Activated naive CD4-positive, alpha-beta T cell treated with anti-CD3 and anti-CD28 coated beads, Interleukin-2, amount 50 U/mL, for 24 hours (primary cell): ENCODE data around the gene FAM241A.
A peak's percentile ranks its signal among the peaks of the same experiment; 100 is the strongest.

Source experiments
- H3K27ac Mint-ChIP-seq: one replicate; pipeline ENCODE4 v1.8.0; 2021; ENCODE audit warnings: mild to moderate bottlenecking, mixed read lengths
- H3K27me3 Mint-ChIP-seq: one replicate; pipeline ENCODE4 v1.8.0; 2021; ENCODE audit warnings: mixed read lengths
- H3K36me3 Mint-ChIP-seq: one replicate; pipeline ENCODE4 v1.8.0; 2021; ENCODE audit warnings: mixed read lengths
- H3K4me1 Mint-ChIP-seq: one replicate; pipeline ENCODE4 v1.8.0; 2021; ENCODE audit warnings: mixed read lengths
- H3K4me3 Mint-ChIP-seq: one replicate; pipeline ENCODE4 v1.8.0; 2021; ENCODE audit warnings: mild to moderate bottlenecking, mixed read lengths
- H3K9me3 Mint-ChIP-seq: one replicate; pipeline ENCODE4 v1.8.0; 2021; ENCODE audit warnings: mixed read lengths

Gene FAM241A

DNA sequence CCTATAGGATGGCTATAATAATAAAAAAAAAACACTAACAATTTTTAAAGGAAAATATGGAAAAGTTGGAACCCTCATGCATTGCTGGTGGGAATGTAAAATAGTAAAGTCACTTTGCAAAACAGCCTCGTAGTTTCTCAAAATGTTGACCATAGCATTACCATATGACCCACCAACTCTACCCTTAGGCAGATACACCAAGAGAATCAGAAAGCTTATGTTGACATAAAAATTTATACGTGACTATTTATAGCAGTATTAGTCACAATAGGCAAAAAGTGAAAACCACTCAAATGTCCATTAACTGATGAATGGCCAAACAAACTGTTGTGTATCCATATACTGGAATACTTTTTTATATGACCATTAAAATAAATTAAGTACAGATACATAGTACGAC is 19.8 kb upstream of the FAM241A start:
- Mint-ChIP-seq H3K27me3 (peaks cover 1% of the 10 kb centered on the region), H3K9me3 (no peaks in the 10 kb centered on the region), H3K27ac (no peak overlapping the region), H3K4me1 (peaks cover 2% of the 10 kb centered on the region), H3K4me3 (no peak overlapping the region), H3K36me3 (peaks cover under 1% of the 10 kb centered on the region)

DNA sequence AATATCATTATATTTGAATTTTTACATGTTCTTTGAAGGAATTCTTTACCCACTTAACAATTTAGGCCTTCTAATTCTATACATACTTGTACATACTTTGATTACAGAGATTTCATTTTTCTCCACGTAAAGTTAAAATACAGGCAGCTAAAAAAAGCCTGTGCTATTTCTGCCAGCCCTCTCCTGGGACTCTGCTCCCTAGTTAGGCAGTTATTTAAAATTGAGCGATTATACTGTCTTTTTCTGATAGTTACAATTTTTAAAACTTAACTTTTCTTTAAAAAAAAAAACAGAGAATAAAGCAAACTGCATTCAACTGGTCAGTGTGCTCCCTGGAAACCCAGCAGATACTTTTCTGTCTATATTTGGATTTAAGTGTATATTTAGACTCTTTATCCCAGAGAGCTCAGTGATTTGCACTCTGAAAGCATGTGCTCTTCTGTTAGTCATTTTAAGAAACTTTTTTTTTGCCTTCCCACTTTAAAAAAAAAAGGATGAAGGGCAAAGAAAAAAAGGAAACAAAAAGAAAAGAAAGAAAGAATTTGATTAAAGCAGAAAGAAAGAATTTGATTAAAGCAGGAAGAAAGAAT is 18.1 kb upstream of the FAM241A start:
- H3K4me3 Mint-ChIP-seq = no peak overlapping the region
- no peaks in the 10 kb centered on the region for H3K9me3 Mint-ChIP-seq
- H3K27me3 Mint-ChIP-seq = peaks cover 1% of the 10 kb centered on the region
- H3K36me3 Mint-ChIP-seq = no peaks in the 10 kb centered on the region
- H3K27ac Mint-ChIP-seq = no peak overlapping the region
- no peaks in the 10 kb centered on the region for H3K4me1 Mint-ChIP-seq

DNA sequence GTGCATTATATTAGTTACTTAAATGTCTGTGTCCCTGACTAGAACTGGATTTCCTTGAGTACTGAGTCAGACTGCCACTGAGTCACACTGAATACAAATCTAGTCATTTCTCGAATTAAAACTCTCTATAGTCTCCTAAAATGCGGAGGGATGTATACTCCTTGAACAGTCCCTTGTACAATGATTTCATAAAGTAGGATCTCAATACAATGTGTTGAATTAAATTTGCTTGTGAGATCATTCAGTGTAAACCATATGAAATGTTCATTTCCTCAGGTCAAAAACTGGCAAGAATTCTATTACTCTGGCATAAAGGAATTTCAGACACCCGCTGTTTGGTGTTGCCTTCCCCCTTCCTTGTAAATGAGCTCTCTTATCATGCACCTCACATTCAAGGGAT is 17.5 kb upstream of the FAM241A start:
- H3K27me3 Mint-ChIP-seq = peaks cover 1% of the 10 kb centered on the region
- H3K4me3 Mint-ChIP-seq = no peak overlapping the region
- no peaks in the 10 kb centered on the region for H3K4me1 Mint-ChIP-seq
- H3K27ac Mint-ChIP-seq = no peak overlapping the region
- H3K36me3 Mint-ChIP-seq = no peaks in the 10 kb centered on the region
- H3K9me3 Mint-ChIP-seq = no peaks in the 10 kb centered on the region

DNA sequence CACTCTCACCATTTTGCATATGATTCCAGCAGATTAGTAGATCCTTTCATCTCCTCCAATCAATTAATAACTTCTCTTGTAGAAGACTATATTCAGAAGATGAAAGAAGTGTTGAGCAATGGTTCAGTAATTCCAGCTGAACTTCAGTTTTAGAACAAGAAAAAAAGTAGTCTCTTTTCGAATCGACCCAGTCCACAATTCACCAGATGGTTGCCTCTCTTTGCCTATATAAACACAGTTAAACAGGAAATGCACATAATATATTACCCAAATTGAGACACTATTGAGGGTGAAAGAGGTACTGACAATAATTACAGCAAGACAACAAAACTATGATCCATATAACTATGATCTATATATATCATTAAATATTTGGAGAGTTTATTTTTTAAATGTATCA is 16.8 kb upstream of the FAM241A start:
- Mint-ChIP-seq H3K27me3 (peaks cover 1% of the 10 kb centered on the region), H3K27ac (no peak overlapping the region), H3K36me3 (no peaks in the 10 kb centered on the region), H3K4me1 (no peaks in the 10 kb centered on the region), H3K9me3 (no peaks in the 10 kb centered on the region), H3K4me3 (no peak overlapping the region)

DNA sequence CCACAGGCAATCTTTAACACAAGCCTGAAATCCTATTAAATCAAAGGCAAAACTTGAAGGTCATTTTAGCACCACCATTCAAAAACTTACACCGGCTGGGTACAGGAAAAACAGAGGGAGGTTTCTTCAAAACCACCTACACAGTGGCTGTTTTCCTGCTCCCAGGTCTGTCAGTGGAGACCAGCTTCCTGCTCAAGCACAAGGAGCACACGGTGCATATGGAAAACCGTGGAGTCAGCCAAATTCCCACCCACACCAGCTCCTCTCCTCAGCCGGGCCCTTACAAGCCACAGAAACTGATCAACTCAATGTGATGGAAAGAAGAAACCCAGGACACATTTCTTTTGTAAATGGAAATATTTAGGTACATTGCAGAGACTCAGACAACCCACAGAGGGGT is 14.3 kb upstream of the FAM241A start:
- Mint-ChIP-seq H3K9me3 (no peaks in the 10 kb centered on the region), H3K4me1 (no peaks in the 10 kb centered on the region), H3K27ac (no peak overlapping the region), H3K36me3 (no peaks in the 10 kb centered on the region), H3K27me3 (peaks cover 1% of the 10 kb centered on the region), H3K4me3 (no peak overlapping the region)

DNA sequence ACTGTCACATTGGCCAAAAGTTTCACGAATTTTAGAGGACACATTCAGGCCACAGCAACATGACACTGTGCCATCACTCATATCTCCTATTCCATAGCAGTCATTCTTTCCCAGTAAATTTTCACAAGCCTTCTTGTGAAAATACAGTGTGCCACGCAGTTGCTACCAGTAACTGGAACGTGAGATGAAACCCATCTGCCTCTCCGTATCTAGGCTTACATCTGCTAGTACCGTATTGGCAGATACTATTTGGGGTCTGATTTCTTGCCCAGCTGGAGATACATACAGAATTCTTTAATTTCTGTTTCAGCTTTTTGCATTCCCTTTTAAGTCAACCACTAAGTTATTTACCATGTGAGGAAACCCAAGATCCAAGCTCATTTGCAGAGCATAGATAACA is 8.7 kb upstream of the FAM241A start:
- no peaks in the 10 kb centered on the region for H3K4me1 Mint-ChIP-seq
- H3K9me3 Mint-ChIP-seq = no peaks in the 10 kb centered on the region
- no peaks in the 10 kb centered on the region for H3K27me3 Mint-ChIP-seq
- H3K36me3 Mint-ChIP-seq = no peaks in the 10 kb centered on the region
- no peak overlapping the region for H3K27ac Mint-ChIP-seq
- H3K4me3 Mint-ChIP-seq = no peak overlapping the region

DNA sequence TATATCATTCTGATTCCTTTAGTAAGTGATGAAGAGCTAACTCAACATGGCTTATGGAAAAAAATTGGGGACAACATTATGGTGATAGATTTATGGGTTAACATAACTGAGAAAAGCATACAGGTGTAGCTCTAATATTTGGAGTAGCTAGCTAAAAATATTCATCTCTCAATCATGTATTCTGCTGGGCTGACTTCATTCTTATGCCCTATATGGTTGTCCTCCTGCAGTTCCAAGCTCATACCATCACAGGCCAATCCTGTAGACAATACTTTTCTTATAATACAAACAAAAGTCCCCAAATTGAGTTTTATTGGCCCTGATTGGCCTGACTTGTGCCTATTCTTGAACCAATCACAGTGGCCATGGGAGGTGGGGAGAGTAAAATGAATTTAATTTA is 6.7 kb upstream of the FAM241A start:
- Mint-ChIP-seq H3K9me3 (no peaks in the 10 kb centered on the region), H3K4me3 (no peak overlapping the region), H3K36me3 (no peaks in the 10 kb centered on the region), H3K27ac (no peak overlapping the region), H3K27me3 (no peaks in the 10 kb centered on the region), H3K4me1 (no peaks in the 10 kb centered on the region)

DNA sequence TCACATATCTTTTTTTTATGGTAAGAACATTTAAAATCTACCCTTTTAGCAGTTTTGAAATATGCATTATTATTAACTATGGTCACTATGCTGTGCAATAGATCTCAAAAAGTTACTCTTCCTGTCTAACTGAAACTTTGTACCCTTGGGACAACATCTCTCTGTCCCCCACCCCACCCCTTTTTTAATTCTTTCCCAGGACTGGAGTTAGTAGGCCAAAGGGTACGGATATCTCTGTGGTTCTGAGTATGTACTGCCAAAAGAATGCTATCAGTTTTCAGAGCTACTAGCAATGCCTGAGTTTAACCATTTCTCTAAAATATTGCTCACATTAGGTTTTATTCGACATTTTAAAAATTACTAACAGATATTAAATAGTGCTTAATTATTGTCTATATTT is 4.7 kb upstream of the FAM241A start:
- H3K4me1 Mint-ChIP-seq = peaks cover 5% of the 10 kb centered on the region
- no peak overlapping the region for H3K27ac Mint-ChIP-seq
- no peaks in the 10 kb centered on the region for H3K27me3 Mint-ChIP-seq
- no peak overlapping the region for H3K4me3 Mint-ChIP-seq
- no peaks in the 10 kb centered on the region for H3K9me3 Mint-ChIP-seq
- H3K36me3 Mint-ChIP-seq = no peaks in the 10 kb centered on the region

DNA sequence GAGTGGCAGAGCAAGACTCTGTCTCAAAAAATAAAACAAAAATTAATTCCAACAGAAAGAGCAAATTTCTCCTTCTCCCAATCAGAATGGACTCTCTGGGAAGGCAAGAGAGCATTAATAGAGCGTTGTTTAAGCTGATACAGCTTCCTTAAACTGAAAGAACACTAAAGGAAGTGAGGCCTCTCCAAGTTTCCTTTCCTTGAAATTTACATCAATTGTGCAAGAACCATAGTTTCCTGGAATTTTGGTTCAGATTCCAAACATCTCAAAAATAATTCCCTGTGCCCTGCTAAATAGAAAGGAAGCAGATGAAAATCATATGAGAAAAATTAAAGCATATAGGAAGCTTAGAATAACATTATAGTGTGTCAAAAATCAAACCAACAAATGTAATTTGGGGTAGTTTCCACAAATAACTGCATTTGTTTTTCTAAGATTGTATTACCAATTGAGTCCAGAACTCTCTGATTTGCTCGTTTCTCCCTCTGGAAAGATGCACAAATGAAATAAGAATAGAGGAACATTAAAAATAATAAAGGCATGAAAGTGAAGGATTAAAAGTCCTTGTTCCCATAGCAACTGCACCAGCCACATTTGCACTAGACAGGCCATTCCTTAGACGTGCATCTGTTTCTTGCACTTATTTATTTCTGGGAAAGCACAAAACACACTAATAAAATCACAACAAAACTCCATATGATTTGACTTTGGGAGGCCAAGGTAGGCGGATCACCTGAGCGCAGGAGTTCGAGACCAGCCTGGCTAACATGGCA is 3.7 kb upstream of the FAM241A start:
- H3K36me3 Mint-ChIP-seq = peaks cover 2% of the 10 kb centered on the region
- no peaks in the 10 kb centered on the region for H3K9me3 Mint-ChIP-seq
- peaks cover 12% of the 10 kb centered on the region for H3K4me1 Mint-ChIP-seq
- H3K27me3 Mint-ChIP-seq = no peaks in the 10 kb centered on the region
- no peak overlapping the region for H3K27ac Mint-ChIP-seq
- no peak overlapping the region for H3K4me3 Mint-ChIP-seq

DNA sequence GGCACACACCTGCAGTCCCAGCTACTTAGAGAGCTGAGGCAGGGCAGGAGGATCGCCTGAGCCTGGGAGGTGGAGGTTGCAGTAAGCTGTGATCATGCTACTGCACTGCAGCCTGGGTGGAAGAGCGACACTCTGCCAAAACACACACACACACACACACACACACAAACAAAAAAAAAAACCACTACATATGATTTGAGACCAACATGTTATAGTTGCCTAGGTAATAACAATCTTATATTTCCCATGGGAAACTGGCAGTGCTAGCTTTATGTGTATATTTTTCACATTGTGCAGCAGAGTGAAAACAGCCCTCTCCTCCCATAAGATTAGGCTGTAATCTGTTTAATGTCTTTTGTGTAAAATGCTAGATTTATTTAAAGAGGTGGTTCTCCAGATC is 3.1 kb upstream of the FAM241A start:
- Mint-ChIP-seq H3K4me3 (no peak overlapping the region), H3K27me3 (no peaks in the 10 kb centered on the region), H3K4me1 (peaks cover 18% of the 10 kb centered on the region), H3K36me3 (peaks cover 6% of the 10 kb centered on the region), H3K9me3 (no peaks in the 10 kb centered on the region), H3K27ac (no peak overlapping the region)

DNA sequence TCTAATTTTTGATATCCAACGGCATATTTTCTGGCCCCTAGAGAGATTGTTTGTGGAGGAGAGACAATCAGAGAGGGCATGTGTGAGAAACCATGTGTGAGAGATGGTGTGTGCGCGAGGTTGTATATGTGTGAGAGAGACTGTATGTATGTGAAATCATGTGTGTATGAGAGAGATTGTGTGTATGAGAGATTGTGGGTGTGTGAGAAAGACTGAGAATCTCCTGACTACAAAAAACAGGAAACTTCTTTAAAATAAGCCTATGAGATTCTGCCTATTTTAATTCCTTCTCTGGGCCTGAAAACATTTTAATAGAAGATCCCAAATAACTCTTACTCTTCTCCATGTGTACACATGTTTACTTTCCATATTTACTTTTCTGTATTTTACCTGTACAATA is 1.5 kb upstream of the FAM241A start:
- Mint-ChIP-seq H3K9me3 (no peaks in the 10 kb centered on the region), H3K36me3 (peaks cover 7% of the 10 kb centered on the region), H3K27me3 (no peaks in the 10 kb centered on the region), H3K4me1 (peaks cover 34% of the 10 kb centered on the region), H3K4me3 (no peak overlapping the region), H3K27ac (no peak overlapping the region)

DNA sequence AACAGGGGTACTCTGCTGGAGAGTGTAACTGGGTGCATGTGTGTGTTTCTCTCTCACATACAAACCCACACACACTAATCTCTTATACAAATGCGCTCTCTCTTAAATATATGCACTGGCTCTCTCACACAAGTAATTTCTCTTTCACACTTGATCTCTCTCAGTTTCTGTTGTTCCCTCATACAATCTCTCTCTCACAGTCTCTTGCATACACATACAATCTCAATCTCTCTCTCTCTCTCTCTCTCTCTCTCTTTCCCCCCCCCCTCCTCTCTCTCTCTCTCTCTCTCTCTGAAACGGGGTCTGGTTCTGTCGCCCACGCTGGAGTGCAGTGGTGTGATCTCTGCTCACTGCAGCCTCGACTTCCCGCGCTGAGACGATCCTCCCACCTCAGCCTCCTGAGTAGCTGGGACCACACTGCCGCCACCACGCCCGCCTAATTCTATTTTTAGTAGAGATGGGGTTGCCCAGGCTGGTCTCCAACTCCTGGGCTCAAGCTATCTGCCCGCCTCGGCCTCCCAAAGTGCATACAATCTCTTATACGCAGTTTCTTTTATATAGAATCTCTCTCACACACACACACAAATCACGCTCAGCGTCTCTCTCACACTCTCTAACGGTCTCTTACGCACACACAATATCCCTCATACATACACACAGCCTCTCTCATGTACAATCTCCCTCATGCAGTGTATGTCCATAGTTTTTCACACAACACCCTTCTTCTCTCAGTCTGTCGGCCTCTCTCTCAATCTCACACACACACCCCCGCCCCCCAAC is 518 bp upstream of the FAM241A start:
- H3K4me3 Mint-ChIP-seq = peak overlapping the region; percentile 73
- H3K27me3 Mint-ChIP-seq = no peaks in the 10 kb centered on the region
- peak overlapping the region; percentile 64 for H3K27ac Mint-ChIP-seq
- H3K4me1 Mint-ChIP-seq = peaks cover 36% of the 10 kb centered on the region
- H3K9me3 Mint-ChIP-seq = no peaks in the 10 kb centered on the region
- H3K36me3 Mint-ChIP-seq = peaks cover 7% of the 10 kb centered on the region

DNA sequence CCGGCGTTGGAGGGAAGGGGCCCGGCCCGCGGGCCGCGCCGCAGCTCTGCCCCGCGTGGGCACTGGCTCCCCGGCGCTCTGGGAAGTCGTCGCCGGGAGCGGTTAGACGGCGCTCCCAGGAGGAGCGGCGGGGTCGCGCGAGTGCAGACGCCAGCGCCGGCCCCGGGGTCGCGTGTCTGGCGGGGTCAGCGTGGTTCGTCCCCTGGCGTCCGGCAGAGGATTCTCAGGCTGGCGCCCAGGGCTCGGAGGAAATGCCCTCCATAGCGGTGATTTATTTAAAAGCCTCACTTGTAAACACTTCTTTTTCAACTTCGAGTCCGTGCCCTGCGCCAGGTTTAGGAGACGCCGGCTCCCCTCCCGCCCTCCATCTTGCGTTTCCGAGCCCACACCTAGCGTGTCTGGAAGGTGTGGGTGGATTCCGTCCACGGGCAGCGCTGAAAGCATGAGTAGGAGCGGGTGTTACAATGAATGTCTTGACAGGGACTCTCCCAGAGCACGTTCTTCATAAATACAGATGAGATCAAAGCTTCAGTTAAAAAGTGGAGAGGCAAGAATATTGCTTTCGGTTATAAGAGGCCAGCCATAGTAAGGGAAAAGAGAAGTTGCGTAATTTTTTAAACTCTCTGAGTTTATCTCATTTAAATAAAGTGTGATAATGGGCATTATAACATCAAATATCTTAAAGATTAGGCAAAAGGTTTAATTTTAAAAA is 692 bp downstream of the FAM241A start:
- Mint-ChIP-seq H3K36me3 (peaks cover 7% of the 10 kb centered on the region), H3K4me1 (peaks cover 37% of the 10 kb centered on the region), H3K27ac (peak overlapping the region; percentile 98), H3K9me3 (no peaks in the 10 kb centered on the region), H3K4me3 (peak overlapping the region; percentile 94), H3K27me3 (no peaks in the 10 kb centered on the region)

DNA sequence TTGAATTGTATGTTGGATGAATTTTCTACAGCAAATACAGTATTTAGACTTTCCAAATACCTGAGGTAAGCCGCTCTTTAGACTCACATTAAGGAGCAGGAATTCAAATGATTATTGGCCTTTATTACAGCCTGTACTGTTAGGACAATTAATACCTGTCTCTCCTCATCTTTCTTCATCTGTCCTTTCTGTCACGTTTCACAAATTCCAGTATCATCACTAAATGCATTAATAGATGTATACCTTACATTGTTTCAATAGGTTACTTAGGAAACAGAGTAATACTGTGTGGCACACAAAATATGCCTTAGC is 1.2 kb downstream of the FAM241A start:
- Mint-ChIP-seq H3K27me3 (no peaks in the 10 kb centered on the region), H3K4me1 (peaks cover 42% of the 10 kb centered on the region), H3K27ac (peak overlapping the region; percentile 98), H3K4me3 (peak overlapping the region; percentile 94), H3K9me3 (no peaks in the 10 kb centered on the region), H3K36me3 (peaks cover 10% of the 10 kb centered on the region)

DNA sequence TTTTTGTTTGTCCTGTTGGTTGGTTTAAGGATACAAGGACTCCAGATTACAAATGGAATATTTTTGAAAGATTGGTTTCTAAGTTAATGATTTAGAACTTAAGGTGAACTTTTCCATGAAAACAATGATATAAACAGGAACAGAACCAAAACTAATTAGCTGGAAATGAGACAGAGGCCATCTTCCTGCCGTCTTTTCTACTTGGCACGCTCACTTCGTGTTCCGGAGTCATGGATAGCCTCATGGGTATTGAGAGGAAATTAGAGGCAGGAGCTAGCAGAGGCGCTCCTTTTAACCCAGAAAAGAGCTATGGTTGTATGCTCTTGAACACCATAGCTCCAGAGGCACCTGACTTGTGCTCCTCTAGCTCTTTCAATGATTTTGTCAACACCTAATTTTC is 2.4 kb downstream of the FAM241A start:
- Mint-ChIP-seq H3K4me1 (peaks cover 52% of the 10 kb centered on the region), H3K36me3 (peaks cover 12% of the 10 kb centered on the region), H3K4me3 (peak overlapping the region; percentile 94)

DNA sequence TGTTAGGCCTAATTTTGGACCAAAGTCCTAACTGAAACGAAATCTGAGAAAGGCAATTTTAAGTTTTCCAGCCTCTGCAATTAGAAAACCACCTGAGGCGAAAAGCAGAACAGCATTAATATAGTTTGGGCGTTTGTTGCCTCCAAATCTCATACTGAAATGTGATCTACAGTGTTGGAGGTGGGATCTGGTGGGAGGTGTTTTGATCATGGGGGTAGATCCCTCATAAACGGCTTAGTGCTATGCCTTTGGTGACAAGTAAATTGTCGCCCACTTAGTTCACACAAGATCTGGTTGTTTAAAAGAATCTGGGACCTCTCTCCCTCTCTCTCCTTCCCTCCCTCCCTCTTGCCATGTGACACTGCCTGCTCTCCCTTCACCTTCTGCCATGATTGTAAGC is 5.7 kb downstream of the FAM241A start:
- Mint-ChIP-seq H3K9me3 (no peaks in the 10 kb centered on the region), H3K36me3 (peaks cover 15% of the 10 kb centered on the region), H3K27me3 (no peaks in the 10 kb centered on the region), H3K4me3 (no peak overlapping the region), H3K4me1 (peaks cover 60% of the 10 kb centered on the region), H3K27ac (no peak overlapping the region)

More for the DNA sequence above, 2.4 kb downstream of the FAM241A start:
- Mint-ChIP-seq H3K9me3 (no peaks in the 10 kb centered on the region), H3K27me3 (no peaks in the 10 kb centered on the region), H3K27ac (peak overlapping the region; percentile 75)
